PC-3 (cell line): ENCODE data around the gene BEGAIN. TPM values are rescaled to one million over a fixed set of nuclear protein-coding genes. Genes with fewer than 3 reads are reported as not detected.

Experiments used
- ATAC-seq: fragments of 200-7000 bp; cut with Tn5 transposase; 2 replicates; pipeline ENCODE4 v1.9.1; 2020; ENCODE audit warnings: mild to moderate bottlenecking, moderate library complexity
- BruUV-seq: library from RNA; stranded (reverse); fragments of 400-500 nt; replicated peaks from 2 replicates; lab custom pipeline; 2021; lab: Mats Ljungman, UMichigan
- CTCF ChIA-PET: fragments of 300-600 bp; sonication (Branson Sonifier 250); formaldehyde crosslinking; loops from one replicate; lab custom pipeline; 2022; ENCODE audit warnings: antibody characterized with exemption; lab: Charles Lee
- POLR2A ChIA-PET: fragments of 300-600 bp; sonication (Branson Sonifier 250); formaldehyde crosslinking; loops from one replicate; lab custom pipeline; 2022; ENCODE audit warnings: antibody characterized with exemption; ENCODE audit not compliant: unreplicated experiment; lab: Charles Lee
- DNase-seq: peaks from one replicate; pipeline ENCODE4 v3.0.0-alpha.2; 2015
- H2AFZ ChIP-seq: fragments of 300-600 bp; sonication (generic); 2 replicates; pipeline ENCODE4 v1.6.0; 2016; ENCODE audit warnings: antibody characterized with exemption, low read length
- H3F3A ChIP-seq: fragments of 300-600 bp; sonication (generic); one replicate; pipeline ENCODE4 v1.6.0; 2017; ENCODE audit warnings: antibody characterized with exemption, low read length, control low read depth, mild to moderate bottlenecking; ENCODE audit not compliant: unreplicated experiment
- H3K27ac ChIP-seq: fragments of 300-600 bp; sonication (generic); 2 replicates; pipeline ENCODE4 v1.5.1; 2016; ENCODE audit warnings: mild to moderate bottlenecking, low read length
- H3K27me3 ChIP-seq: fragments of 300-600 bp; sonication (generic); 2 replicates; pipeline ENCODE4 v1.6.1; 2016; ENCODE audit warnings: low read length, mixed read lengths
- H3K36me3 ChIP-seq: fragments of 300-600 bp; sonication (generic); 2 replicates; pipeline ENCODE4 v1.6.1; 2016; ENCODE audit warnings: low read depth, mixed run types, low read length, mixed read lengths
- H3K4me1 ChIP-seq: fragments of 300-600 bp; sonication (generic); 2 replicates; pipeline ENCODE4 v1.5.1; 2016; ENCODE audit warnings: low read length; ENCODE audit not compliant: insufficient read depth
- H3K4me2 ChIP-seq: fragments of 300-600 bp; sonication (generic); 2 replicates; pipeline ENCODE4 v1.6.0; 2016; ENCODE audit warnings: low read length
- H3K4me3 ChIP-seq: fragments of 300-600 bp; sonication (generic); 2 replicates; pipeline ENCODE4 v1.5.1; 2016; ENCODE audit warnings: mild to moderate bottlenecking, low read length, mixed read lengths
- H3K79me2 ChIP-seq: fragments of 300-600 bp; sonication (generic); 2 replicates; pipeline ENCODE4 v1.6.1; 2017; ENCODE audit warnings: low read length, mixed read lengths
- H3K9ac ChIP-seq: fragments of 300-600 bp; sonication (generic); 2 replicates; pipeline ENCODE4 v1.6.0; 2016; ENCODE audit warnings: mild to moderate bottlenecking, low read length
- H3K9me2 ChIP-seq: fragments of 300-600 bp; sonication (generic); replicated peaks from 2 replicates; pipeline ENCODE4 v1.6.1; 2016; ENCODE audit warnings: mixed run types, low read length, mixed read lengths
- H3K9me3 ChIP-seq: fragments of 300-600 bp; sonication (generic); 2 replicates; pipeline ENCODE4 v1.6.1; 2016; ENCODE audit warnings: low read length, mixed read lengths
- H4K20me1 ChIP-seq: fragments of 300-600 bp; sonication (generic); 2 replicates; pipeline ENCODE4 v1.6.1; 2016; ENCODE audit warnings: low read length, mixed read lengths
- EZH2 ChIP-seq: fragments of 300-600 bp; sonication (generic); IDR thresholded peaks from one replicate; pipeline ENCODE4 v1.6.1; 2017; ENCODE audit warnings: antibody characterized with exemption, mild to moderate bottlenecking, low read length; ENCODE audit not compliant: unreplicated experiment
- EZH2phosphoT487 ChIP-seq: fragments of 300-600 bp; sonication (generic); IDR thresholded peaks from 2 replicates; pipeline ENCODE4 v1.6.1; 2018; ENCODE audit warnings: mild to moderate bottlenecking, antibody characterized with exemption, low read length, borderline replicate concordance
- intact Hi-C: fragments of 100-400 bp; cut with micrococcal nuclease; formaldehyde crosslinking; loops from 2 replicates; pipeline ENCODE4 v1.9.0; 2023
- total RNA-seq: library from RNA; depleted of rRNA; stranded (reverse); fragments of >200 nt; gene quantifications from 2 replicates; pipeline ENCODE4 v1.2.3, GENCODE V29; 2014
- TF ChIP-seq, protein P1 (sequence below): fragments of 300-600 bp; sonication (generic); conservative IDR thresholded peaks from 2 replicates; pipeline ENCODE4 v1.5.1; 2017; ENCODE audit warnings: antibody characterized with exemption, low read depth, mild to moderate bottlenecking, low read length

BEGAIN gene
- total RNA-seq, 1 experiment from 2014 or later = 3.8 TPM

DNA sequence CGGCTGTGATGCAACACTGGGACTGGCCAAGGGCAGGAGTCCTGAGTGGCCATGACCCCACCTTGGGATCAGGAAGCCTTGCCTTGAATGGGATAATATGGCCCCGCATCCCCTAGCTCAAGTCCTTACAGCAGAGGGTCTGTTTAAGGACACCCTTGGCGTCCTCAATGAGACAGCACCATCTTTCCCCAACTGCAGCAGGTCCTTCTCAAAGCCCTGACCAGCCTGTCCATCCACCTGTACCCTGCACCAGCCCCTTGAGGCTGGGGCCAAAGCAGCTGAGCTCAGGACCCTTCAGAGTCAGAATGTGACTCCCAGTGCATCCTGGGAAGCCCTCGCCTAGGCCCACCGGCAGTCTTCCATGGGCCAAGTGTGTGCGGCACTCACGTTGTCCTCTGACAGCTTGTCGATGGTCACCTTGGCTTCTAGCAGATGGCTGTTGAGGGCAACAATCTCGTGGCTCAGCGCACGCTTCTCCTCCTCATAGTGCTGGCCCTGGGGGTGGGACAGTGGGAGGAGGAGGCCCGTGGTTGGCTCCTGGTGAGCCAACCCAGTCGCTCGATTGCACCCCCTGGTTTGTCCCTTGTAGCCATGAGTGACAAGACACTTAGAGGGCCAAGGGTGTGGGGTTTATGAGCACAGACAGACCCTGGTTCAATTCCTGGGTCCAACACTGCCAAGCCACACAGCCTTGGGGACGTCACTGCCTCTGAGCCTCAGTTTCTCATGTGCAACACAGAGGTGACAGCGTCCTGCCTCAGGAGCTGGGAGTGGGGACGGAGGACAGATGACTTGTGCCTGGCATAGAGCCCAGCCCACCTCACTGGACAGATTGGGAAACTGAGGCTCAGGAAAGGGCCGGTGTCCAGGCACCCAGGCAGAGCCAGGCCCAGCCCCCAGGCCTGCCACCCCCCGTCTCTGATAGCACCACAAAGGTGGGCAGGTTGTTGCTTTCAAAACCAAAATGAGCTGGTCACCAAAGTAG, 43.5 kb downstream of the BEGAIN start:
- CTCF ChIA-PET = interaction anchor here (0.5 kb wide), 1 partner anchor 13 kb away, joined by 3 read pairs; no protein-coding TSS in a partner anchor

DNA sequence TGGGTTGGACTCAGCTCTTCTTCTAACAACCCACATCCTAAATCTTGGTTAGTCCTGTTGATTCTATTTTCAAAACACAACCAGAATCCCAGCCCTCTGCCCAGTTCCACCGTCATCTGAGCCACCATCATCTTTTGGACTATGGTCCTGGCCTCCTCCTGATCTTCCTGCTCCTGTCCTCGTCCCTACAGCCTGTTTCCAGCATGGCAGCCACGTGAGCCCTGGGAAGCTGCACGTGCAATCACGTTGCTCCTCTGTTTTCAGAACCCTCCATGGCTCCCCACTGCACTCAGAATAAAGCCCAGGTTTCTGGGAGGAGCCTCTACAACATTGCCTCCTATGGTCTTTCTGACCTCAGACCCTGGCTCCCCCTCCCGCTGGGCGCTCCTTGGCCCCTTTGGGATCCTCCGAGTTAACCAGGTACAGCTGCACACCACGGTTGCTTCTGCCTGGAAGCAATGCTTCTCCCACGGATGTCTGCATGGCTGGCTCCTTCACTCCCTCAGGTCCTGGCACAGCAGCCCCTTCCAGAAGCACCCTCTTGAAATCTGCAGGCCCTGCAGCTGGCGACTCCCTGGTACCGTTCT, 44.5 kb downstream of the BEGAIN start:
- Histone ChIP-seq H3K27ac (no peak overlapping the region), H4K20me1 (no peaks in the 10 kb centered on the region), H3K4me3 (no peak overlapping the region), H3K9ac (no peak overlapping the region), H2AFZ (no peak overlapping the region), H3K9me2 (no peaks in the 10 kb centered on the region), H3K27me3 (no peaks in the 10 kb centered on the region), H3K4me1 (peaks cover 20% of the 10 kb centered on the region), H3K4me2 (no peak overlapping the region), H3K79me2 (no peaks in the 10 kb centered on the region), H3K9me3 (no peaks in the 10 kb centered on the region), H3F3A (no peaks in the 10 kb centered on the region), H3K36me3 (no peaks in the 10 kb centered on the region)
- intact Hi-C loops = loop anchor here (10.0 kb wide), 1 partner anchor 102 kb away; no protein-coding TSS in a partner anchor
- ChIA-PET CTCF (no interaction called here), POLR2A (no interaction called here)
- no peak for ATAC-seq
- BruUV-seq = no TSS peak
- no peak for TF ChIP-seq EZH2phosphoT487
- TF ChIP-seq EZH2 = no peak
- TF ChIP-seq, protein P1, sequence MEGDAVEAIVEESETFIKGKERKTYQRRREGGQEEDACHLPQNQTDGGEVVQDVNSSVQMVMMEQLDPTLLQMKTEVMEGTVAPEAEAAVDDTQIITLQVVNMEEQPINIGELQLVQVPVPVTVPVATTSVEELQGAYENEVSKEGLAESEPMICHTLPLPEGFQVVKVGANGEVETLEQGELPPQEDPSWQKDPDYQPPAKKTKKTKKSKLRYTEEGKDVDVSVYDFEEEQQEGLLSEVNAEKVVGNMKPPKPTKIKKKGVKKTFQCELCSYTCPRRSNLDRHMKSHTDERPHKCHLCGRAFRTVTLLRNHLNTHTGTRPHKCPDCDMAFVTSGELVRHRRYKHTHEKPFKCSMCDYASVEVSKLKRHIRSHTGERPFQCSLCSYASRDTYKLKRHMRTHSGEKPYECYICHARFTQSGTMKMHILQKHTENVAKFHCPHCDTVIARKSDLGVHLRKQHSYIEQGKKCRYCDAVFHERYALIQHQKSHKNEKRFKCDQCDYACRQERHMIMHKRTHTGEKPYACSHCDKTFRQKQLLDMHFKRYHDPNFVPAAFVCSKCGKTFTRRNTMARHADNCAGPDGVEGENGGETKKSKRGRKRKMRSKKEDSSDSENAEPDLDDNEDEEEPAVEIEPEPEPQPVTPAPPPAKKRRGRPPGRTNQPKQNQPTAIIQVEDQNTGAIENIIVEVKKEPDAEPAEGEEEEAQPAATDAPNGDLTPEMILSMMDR = no peak
- no peak for DNase-seq

More for the DNA sequence above, 43.5 kb downstream of the BEGAIN start:
- Histone ChIP-seq H3F3A (no peaks in the 10 kb centered on the region), H3K9me2 (no peaks in the 10 kb centered on the region), H3K27me3 (no peaks in the 10 kb centered on the region), H4K20me1 (no peaks in the 10 kb centered on the region), H3K27ac (no peak overlapping the region), H3K4me1 (peaks cover 25% of the 10 kb centered on the region), H3K9ac (no peak overlapping the region), H3K4me2 (no peak overlapping the region), H3K36me3 (no peaks in the 10 kb centered on the region), H3K9me3 (no peaks in the 10 kb centered on the region), H3K4me3 (no peak overlapping the region), H2AFZ (no peak overlapping the region), H3K79me2 (no peaks in the 10 kb centered on the region)
- POLR2A ChIA-PET = no interaction called here
- TF ChIP-seq, protein P1 = no peak
- TF ChIP-seq EZH2phosphoT487 = no peak
- no peak for TF ChIP-seq EZH2
- ATAC-seq (no peak), DNase-seq (no peak)
- BruUV-seq = no TSS peak
- intact Hi-C loops = loop anchor here (10.0 kb wide), 1 partner anchor 101 kb away; no protein-coding TSS in a partner anchor
